Skeletal muscle satellite cell (primary cell): Measurements from ENCODE around the gene PTF1A.

ENCODE experiments used
- H3K27me3 ChIP-seq: 2 replicates; pipeline ENCODE4 v1.7.0; 2013; ENCODE audit warnings: low read length; ENCODE audit not compliant: control insufficient read depth, insufficient read depth
- H3K36me3 ChIP-seq: 2 replicates; pipeline ENCODE4 v1.7.0; 2013; ENCODE audit warnings: mild to moderate bottlenecking, control low read depth, low read length; ENCODE audit not compliant: insufficient read depth
- H3K4me1 ChIP-seq: 2 replicates; pipeline ENCODE4 v1.7.0; 2013; ENCODE audit warnings: low read length; ENCODE audit not compliant: control insufficient read depth, insufficient read depth
- H3K4me2 ChIP-seq: 2 replicates; pipeline ENCODE4 v1.7.0; 2013; ENCODE audit warnings: mild to moderate bottlenecking, low read length
- H3K4me3 ChIP-seq: 2 replicates; pipeline ENCODE4 v1.7.0; 2013; ENCODE audit warnings: low read length
- H3K9ac ChIP-seq: 2 replicates; pipeline ENCODE4 v1.7.0; 2013; ENCODE audit warnings: mild to moderate bottlenecking, low read depth, low read length, moderate library complexity
- H3K9me3 ChIP-seq: replicated peaks from 2 replicates; pipeline ENCODE4 v1.7.0; 2013; ENCODE audit warnings: mild to moderate bottlenecking, control low read depth, low read length

The PTF1A gene

GRCh38 chr10:23158370-23158769 is 33.7 kb upstream of the PTF1A start:
- H3K27me3 ChIP-seq = peaks cover 30% of the 10 kb centered on the region
- H3K4me3 ChIP-seq = peak overlapping the region; percentile 7
- H3K4me2 ChIP-seq = peak overlapping the region; percentile 63

GRCh38 chr10:23171232-23171876 is 20.8 kb upstream of the PTF1A start:
- Histone ChIP-seq H3K4me3 (no peak overlapping the region), H3K4me1 (no peaks in the 10 kb centered on the region), H3K9ac (no peak overlapping the region), H3K4me2 (no peak overlapping the region), H3K36me3 (no peaks in the 10 kb centered on the region), H3K9me3 (no peaks in the 10 kb centered on the region), H3K27me3 (peaks cover 42% of the 10 kb centered on the region)

More at GRCh38 chr10:23158370-23158769, 33.7 kb upstream of the PTF1A start:
- Histone ChIP-seq H3K4me1 (no peaks in the 10 kb centered on the region), H3K9ac (no peak overlapping the region), H3K9me3 (no peaks in the 10 kb centered on the region), H3K36me3 (no peaks in the 10 kb centered on the region)

DNA sequence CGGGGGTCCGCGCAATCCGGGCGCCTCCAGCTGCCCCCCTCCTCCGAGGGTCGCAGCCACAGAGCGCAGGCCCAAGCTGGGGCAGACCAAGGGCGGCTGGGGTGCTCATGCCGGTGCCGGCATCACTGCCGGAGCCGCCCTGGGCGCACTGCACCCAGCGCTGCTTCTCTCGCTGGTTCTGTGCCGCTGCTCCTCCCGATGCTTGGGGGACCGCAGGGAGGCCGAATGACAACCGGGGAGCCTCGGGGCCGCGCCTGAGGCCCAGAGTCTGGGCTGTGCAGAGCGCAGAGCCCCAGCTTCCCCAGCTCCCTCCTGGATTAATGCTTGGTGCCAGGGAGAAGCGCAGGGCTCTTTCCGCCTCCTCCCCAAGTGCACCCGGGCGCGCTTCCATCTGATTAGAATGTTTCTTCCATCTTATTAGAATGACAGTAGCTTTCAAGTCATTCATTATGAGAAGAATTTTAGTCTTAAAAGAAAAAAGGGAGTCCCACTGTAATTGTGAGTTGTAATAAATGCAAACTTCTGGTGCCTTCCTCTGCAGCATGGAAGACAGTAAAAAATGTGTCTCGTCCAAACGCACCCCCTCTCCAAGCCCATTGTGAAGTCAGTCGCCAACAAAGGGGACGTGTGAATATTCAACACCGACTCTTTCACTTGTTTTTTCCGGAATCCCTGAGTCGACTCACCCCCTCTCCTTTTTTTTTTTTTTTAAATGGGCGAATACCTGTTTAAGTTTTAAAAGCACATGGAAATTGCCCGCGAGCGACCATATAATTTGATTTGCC is 19.5 kb upstream of the PTF1A start:
- H3K4me2 ChIP-seq = no peak overlapping the region
- peaks cover 50% of the 10 kb centered on the region for H3K27me3 ChIP-seq
- H3K4me3 ChIP-seq = no peak overlapping the region
- H3K36me3 ChIP-seq = no peaks in the 10 kb centered on the region
- H3K4me1 ChIP-seq = no peaks in the 10 kb centered on the region
- H3K9ac ChIP-seq = no peak overlapping the region
- H3K9me3 ChIP-seq = no peaks in the 10 kb centered on the region

- H3K4me1 ChIP-seq = no peaks in the 10 kb centered on the region
- peaks cover 50% of the 10 kb centered on the region for H3K27me3 ChIP-seq
- H3K36me3 ChIP-seq = no peaks in the 10 kb centered on the region
- H3K4me3 ChIP-seq = no peak overlapping the region
- H3K9ac ChIP-seq = no peak overlapping the region
- no peaks in the 10 kb centered on the region for H3K9me3 ChIP-seq
- H3K4me2 ChIP-seq = no peak overlapping the region
These were observed 18.7 kb upstream of the PTF1A start for GRCh38 chr10:23173214-23174073.

GRCh38 chr10:23174074-23174976 is 17.8 kb upstream of the PTF1A start:
- H3K4me2 ChIP-seq = no peak overlapping the region
- no peaks in the 10 kb centered on the region for H3K36me3 ChIP-seq
- H3K9me3 ChIP-seq = no peaks in the 10 kb centered on the region
- H3K4me1 ChIP-seq = no peaks in the 10 kb centered on the region
- peaks cover 55% of the 10 kb centered on the region for H3K27me3 ChIP-seq
- H3K4me3 ChIP-seq = no peak overlapping the region
- H3K9ac ChIP-seq = no peak overlapping the region

DNA sequence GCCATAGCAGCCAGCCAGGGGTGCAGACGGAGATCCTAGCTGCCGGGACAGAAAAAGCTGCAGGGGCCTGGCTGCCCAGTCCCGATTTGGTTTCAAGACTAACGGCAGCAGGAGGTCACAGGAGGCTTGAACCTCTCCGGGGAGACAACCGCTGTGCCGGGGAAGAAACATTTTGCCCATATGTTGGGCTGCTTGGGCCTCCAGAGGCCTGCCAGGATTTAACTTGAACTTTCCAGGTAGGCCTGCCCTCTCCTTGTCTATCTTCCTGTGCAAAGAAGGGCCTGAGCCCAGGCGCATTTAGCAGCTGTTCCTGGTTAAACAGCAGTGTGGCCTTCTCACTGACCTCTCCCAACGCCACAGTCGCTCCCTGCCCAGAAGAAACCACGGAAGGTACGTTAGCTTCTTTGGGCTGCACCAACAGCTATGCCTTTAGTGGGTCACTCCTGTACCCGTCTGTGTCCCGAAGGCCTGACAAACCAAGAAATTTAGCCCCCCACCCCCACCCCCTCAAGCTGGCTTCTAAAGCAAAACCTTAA is 17.1 kb upstream of the PTF1A start:
- H3K27me3 ChIP-seq = peaks cover 55% of the 10 kb centered on the region

DNA sequence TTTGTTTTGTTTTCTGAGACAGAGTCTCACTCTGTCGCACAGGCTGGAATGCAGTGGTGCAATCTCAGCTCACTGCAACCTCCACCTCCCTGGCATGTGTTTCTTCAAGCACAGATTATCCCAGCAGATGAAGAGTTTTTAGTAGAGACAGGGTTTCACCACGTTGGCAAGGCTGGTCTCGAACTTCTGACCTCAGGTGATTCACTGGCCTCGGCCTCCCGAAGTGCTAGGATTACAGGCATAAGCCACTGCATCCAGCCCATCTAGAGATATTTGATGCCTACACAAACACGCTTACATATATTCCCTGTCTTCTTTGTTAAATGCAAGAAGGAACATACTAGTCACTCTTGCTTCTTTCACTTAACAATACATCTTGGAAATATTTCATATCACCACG is 5.9 kb upstream of the PTF1A start:
- Histone ChIP-seq H3K4me1 (no peaks in the 10 kb centered on the region), H3K9me3 (no peaks in the 10 kb centered on the region), H3K9ac (no peak overlapping the region), H3K36me3 (no peaks in the 10 kb centered on the region), H3K4me3 (no peak overlapping the region), H3K27me3 (peaks cover 33% of the 10 kb centered on the region), H3K4me2 (no peak overlapping the region)

More for the DNA sequence above, 17.1 kb upstream of the PTF1A start:
- Histone ChIP-seq H3K9ac (no peak overlapping the region), H3K4me2 (no peak overlapping the region), H3K9me3 (no peaks in the 10 kb centered on the region), H3K4me3 (no peak overlapping the region), H3K36me3 (no peaks in the 10 kb centered on the region), H3K4me1 (no peaks in the 10 kb centered on the region)

GRCh38 chr10:23186697-23187096 is 5.4 kb upstream of the PTF1A start:
- H3K9ac ChIP-seq = no peak overlapping the region
- no peaks in the 10 kb centered on the region for H3K36me3 ChIP-seq
- H3K4me1 ChIP-seq = no peaks in the 10 kb centered on the region
- no peaks in the 10 kb centered on the region for H3K9me3 ChIP-seq
- H3K4me2 ChIP-seq = no peak overlapping the region
- no peak overlapping the region for H3K4me3 ChIP-seq
- peaks cover 38% of the 10 kb centered on the region for H3K27me3 ChIP-seq

GRCh38 chr10:23187155-23187554 is 5.0 kb upstream of the PTF1A start:
- Histone ChIP-seq H3K9me3 (no peaks in the 10 kb centered on the region), H3K4me3 (no peak overlapping the region), H3K4me2 (no peak overlapping the region), H3K4me1 (no peaks in the 10 kb centered on the region), H3K9ac (no peak overlapping the region), H3K27me3 (peaks cover 41% of the 10 kb centered on the region), H3K36me3 (no peaks in the 10 kb centered on the region)

DNA sequence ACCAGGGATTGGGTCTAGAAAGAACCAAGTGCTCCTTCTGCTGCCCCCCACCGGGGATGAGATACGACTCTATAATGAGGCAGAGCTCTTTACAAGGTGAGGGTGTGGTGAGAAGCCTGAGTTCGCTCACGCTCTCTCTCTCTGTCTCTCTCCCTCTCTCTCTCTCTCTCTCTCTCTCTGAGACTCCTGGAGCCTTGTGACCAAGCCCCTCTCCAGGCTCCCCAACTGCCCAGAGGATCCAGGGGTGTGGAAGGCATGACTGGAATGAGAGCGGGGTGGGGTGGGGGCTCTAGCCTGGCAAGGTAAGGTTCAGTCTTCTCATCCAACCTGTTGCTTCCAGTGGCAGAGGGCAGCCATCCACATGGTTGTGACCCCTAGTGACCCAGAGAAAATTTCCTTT is 3.1 kb upstream of the PTF1A start:
- Histone ChIP-seq H3K4me1 (no peaks in the 10 kb centered on the region), H3K4me2 (no peak overlapping the region), H3K36me3 (no peaks in the 10 kb centered on the region), H3K27me3 (peaks cover 52% of the 10 kb centered on the region), H3K4me3 (no peak overlapping the region), H3K9ac (no peak overlapping the region), H3K9me3 (no peaks in the 10 kb centered on the region)
